ENCODE results near the gene ZFAND2B. TPM values are rescaled to one million over a fixed set of nuclear protein-coding genes. Genes with fewer than 3 reads are reported as not detected.

Gene ZFAND2B
- total RNA-seq (2021) (19.5 to 21.1 TPM (median 20.2 TPM) in 3 replicates), Bru-seq, nascent RNA (percentile 56 among the genes with signal in this experiment)
- long read RNA-seq, experiment 1, transcript ZFAND2B-212 (10 exons, 1,199 nt) = major isoform, 17 of 42 reads
- long read RNA-seq, experiment 1, transcript ZFAND2B-201 (9 exons, 1,314 nt) = minor isoform, 9 of 42 reads
- long read RNA-seq, experiment 1, partial matches to known transcripts = 4 of 42 reads
- long read RNA-seq, experiment 1, other reads (novel, unspliced or antisense) = 8 of 42 reads
- long read RNA-seq, experiment 2, transcript ZFAND2B-212 (10 exons, 1,199 nt) = major isoform, 11 of 22 reads
- long read RNA-seq, experiment 2, transcript ZFAND2B-201 (9 exons, 1,314 nt) = minor isoform, 6 of 22 reads
- long read RNA-seq, experiment 2, partial matches to known transcripts = 2 of 22 reads
- long read RNA-seq, experiment 2, other reads (novel, unspliced or antisense) = 0 of 22 reads
- long read RNA-seq, experiment 3, transcript ZFAND2B-212 (10 exons, 1,199 nt) = major isoform, 27 of 35 reads
- long read RNA-seq, experiment 3, partial matches to known transcripts = 1 of 35 reads
- long read RNA-seq, experiment 3, other reads (novel, unspliced or antisense) = 3 of 35 reads

- POLR2A ChIA-PET = interaction anchor here (0.7 to 2.0 kb wide), 8 partner anchors 11 to 46 kb away, joined by 3 to 16 read pairs (median 6); partner anchors contain the start of genes ABCB6, ANKZF1, ATG9A and CNPPD1
- peaks cover 6% of the 10 kb centered on the region for H3K4me1 Mint-ChIP-seq
- peak within 1 kb of the TSS; percentile 74 for H3K4me3 Mint-ChIP-seq
- peaks cover 5% of the 10 kb centered on the region for H3K9me3 Mint-ChIP-seq
- H3K36me3 Mint-ChIP-seq = peaks cover 30% of the 10 kb centered on the region
- ATAC-seq (peak; percentile 96), DNase-seq (ENCODE audit: low spot score) (peak; percentile 93)
- peak within 1 kb of the TSS; percentile 91 for H3K27ac Mint-ChIP-seq
- H3K27me3 Mint-ChIP-seq (ENCODE audit: low read depth) = peaks cover 15% of the 10 kb centered on the region
- CTCF ChIA-PET = interaction anchor here (0.8 to 2.0 kb wide), 14 partner anchors 9 to 323 kb away, joined by 3 to 11 read pairs (median 4); partner anchors contain the start of genes CNPPD1, GLB1L and STK16
- TF ChIP-seq PREB (CRISPR knock-in tag; IDR thresholded peaks at IDR 0.05; ENCODE audit: borderline replicate concordance) = no peak
- TF ChIP-seq TEAD4 (CRISPR knock-in tag; IDR thresholded peaks at IDR 0.05) = no peak
- TF ChIP-seq ZNF263 (CRISPR knock-in tag; IDR thresholded peaks at IDR 0.05; ENCODE audit: low read depth) = no peak
- TF ChIP-seq ESRRA (CRISPR knock-in tag; IDR thresholded peaks at IDR 0.05; ENCODE audit: borderline replicate concordance) = no peak
- no peak for TF ChIP-seq ZSCAN18 (CRISPR knock-in tag; IDR thresholded peaks at IDR 0.05)
- no peak for TF ChIP-seq MLX (CRISPR knock-in tag; IDR thresholded peaks at IDR 0.05)
- TF ChIP-seq ELF4 (CRISPR knock-in tag; IDR thresholded peaks at IDR 0.05; ENCODE audit: low read depth) = no peak
- no peak for TF ChIP-seq ATF6 (CRISPR knock-in tag; IDR thresholded peaks at IDR 0.05)
- no peak for TF ChIP-seq SOX15 (CRISPR knock-in tag; IDR thresholded peaks at IDR 0.05)
- TF ChIP-seq, protein P1, sequence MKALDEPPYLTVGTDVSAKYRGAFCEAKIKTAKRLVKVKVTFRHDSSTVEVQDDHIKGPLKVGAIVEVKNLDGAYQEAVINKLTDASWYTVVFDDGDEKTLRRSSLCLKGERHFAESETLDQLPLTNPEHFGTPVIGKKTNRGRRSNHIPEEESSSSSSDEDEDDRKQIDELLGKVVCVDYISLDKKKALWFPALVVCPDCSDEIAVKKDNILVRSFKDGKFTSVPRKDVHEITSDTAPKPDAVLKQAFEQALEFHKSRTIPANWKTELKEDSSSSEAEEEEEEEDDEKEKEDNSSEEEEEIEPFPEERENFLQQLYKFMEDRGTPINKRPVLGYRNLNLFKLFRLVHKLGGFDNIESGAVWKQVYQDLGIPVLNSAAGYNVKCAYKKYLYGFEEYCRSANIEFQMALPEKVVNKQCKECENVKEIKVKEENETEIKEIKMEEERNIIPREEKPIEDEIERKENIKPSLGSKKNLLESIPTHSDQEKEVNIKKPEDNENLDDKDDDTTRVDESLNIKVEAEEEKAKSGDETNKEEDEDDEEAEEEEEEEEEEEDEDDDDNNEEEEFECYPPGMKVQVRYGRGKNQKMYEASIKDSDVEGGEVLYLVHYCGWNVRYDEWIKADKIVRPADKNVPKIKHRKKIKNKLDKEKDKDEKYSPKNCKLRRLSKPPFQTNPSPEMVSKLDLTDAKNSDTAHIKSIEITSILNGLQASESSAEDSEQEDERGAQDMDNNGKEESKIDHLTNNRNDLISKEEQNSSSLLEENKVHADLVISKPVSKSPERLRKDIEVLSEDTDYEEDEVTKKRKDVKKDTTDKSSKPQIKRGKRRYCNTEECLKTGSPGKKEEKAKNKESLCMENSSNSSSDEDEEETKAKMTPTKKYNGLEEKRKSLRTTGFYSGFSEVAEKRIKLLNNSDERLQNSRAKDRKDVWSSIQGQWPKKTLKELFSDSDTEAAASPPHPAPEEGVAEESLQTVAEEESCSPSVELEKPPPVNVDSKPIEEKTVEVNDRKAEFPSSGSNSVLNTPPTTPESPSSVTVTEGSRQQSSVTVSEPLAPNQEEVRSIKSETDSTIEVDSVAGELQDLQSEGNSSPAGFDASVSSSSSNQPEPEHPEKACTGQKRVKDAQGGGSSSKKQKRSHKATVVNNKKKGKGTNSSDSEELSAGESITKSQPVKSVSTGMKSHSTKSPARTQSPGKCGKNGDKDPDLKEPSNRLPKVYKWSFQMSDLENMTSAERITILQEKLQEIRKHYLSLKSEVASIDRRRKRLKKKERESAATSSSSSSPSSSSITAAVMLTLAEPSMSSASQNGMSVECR (CRISPR knock-in tag; IDR thresholded peaks at IDR 0.05; ENCODE audit: borderline replicate concordance) = 0 out of 2 replicates have a peak, but pooled peaks have one; percentile 80
- TF ChIP-seq CREB1 (CRISPR knock-in tag; IDR thresholded peaks at IDR 0.05) = no peak
- TF ChIP-seq IRF1 (CRISPR knock-in tag; IDR thresholded peaks at IDR 0.05) = no peak
- 0 out of 2 replicates have a peak, but pooled peaks have one; percentile 15 for TF ChIP-seq ZBTB21 (CRISPR knock-in tag; IDR thresholded peaks at IDR 0.05; ENCODE audit: borderline replicate concordance)
- no peak for TF ChIP-seq CTCF (IDR thresholded peaks at IDR 0.05)
- no peak for TF ChIP-seq ZNF416 (CRISPR knock-in tag; IDR thresholded peaks at IDR 0.05)
- TF ChIP-seq USF1 (CRISPR knock-in tag; IDR thresholded peaks at IDR 0.05) = no peak
- peak; percentile 74; the same call in 1 of the 2 replicates for TF ChIP-seq PRRX2 (CRISPR knock-in tag; IDR thresholded peaks at IDR 0.05)
- 0 out of 2 replicates have a peak, but pooled peaks have one; percentile 51 for TF ChIP-seq GABPB1 (CRISPR knock-in tag; IDR thresholded peaks at IDR 0.05)
Measured at GRCh38 chr2:219206328-219207133, at the start of gene ZFAND2B. TSS of gene ZFAND2B (plus strand) at chr2:219206782. CDS start at chr2:219206988, 206 bp downstream.
